Neural cell (in vitro differentiated cells): ENCODE data around the gene SHISA9. TPM values are rescaled to one million over a fixed set of nuclear protein-coding genes. Genes with fewer than 3 reads are reported as not detected.

Experiments used
- H2AFZ ChIP-seq: fragments of 200-600, 300-800 bp; sonication (generic), shearing (Covaris generic); 2 replicates; pipeline ENCODE4 v1.6.0; 2014; ENCODE audit warnings: low read depth, mild to moderate bottlenecking, antibody characterized with exemption, low read length, moderate library complexity
- H3F3A ChIP-seq: fragments of 200-600 bp; shearing (Covaris generic); 2 replicates; pipeline ENCODE4 v1.6.1; 2016; ENCODE audit warnings: mild to moderate bottlenecking, moderate library complexity, mixed read lengths, antibody characterized with exemption, low read length; ENCODE audit not compliant: insufficient read depth, poor library complexity, severe bottlenecking
- H3K27ac ChIP-seq: fragments of 200-600, 300-800 bp; sonication (generic), shearing (Covaris generic); 2 replicates; pipeline ENCODE4 v1.5.1; 2014; ENCODE audit warnings: mild to moderate bottlenecking, low read length, moderate library complexity
- H3K27me3 ChIP-seq: fragments of 300-800, 200-600 bp; sonication (generic), shearing (Covaris generic); 2 replicates; pipeline ENCODE4 v1.6.0; 2014; ENCODE audit warnings: mild to moderate bottlenecking, low read depth, low read length, moderate library complexity; ENCODE audit not compliant: insufficient read depth
- H3K36me3 ChIP-seq: fragments of 300-800, 200-600 bp; sonication (generic), shearing (Covaris generic); 2 replicates; pipeline ENCODE4 v1.5.1; 2014; ENCODE audit warnings: mild to moderate bottlenecking, antibody characterized with exemption, low read length, moderate library complexity; ENCODE audit not compliant: insufficient read depth
- H3K4me2 ChIP-seq: fragments of 300-800, 200-600 bp; sonication (generic), shearing (Covaris generic); 2 replicates; pipeline ENCODE4 v1.6.0; 2014; ENCODE audit warnings: mild to moderate bottlenecking, low read length
- H3K4me3 ChIP-seq: fragments of 300-800, 200-600 bp; sonication (generic), shearing (Covaris generic); 2 replicates; pipeline ENCODE4 v1.5.1; 2014; ENCODE audit warnings: mild to moderate bottlenecking, low read length, moderate library complexity
- H3K79me2 ChIP-seq: fragments of 200-600 bp; shearing (Covaris generic); replicated peaks from 2 replicates; pipeline ENCODE4 v1.6.0; 2014; ENCODE audit warnings: mild to moderate bottlenecking, low read length, moderate library complexity; ENCODE audit not compliant: insufficient read depth
- H3K9ac ChIP-seq: fragments of 300-800, 200-600 bp; sonication (generic), shearing (Covaris generic); 2 replicates; pipeline ENCODE4 v1.6.1; 2016; ENCODE audit warnings: mild to moderate bottlenecking, low read length, mixed read lengths
- H3K9me2 ChIP-seq: fragments of 200-600 bp; shearing (Covaris generic); 2 replicates; pipeline ENCODE4 v1.6.1; 2016; ENCODE audit warnings: mild to moderate bottlenecking, low read length, mixed read lengths; ENCODE audit not compliant: insufficient read depth
- H3K9me3 ChIP-seq: fragments of 200-600, 300-800 bp; sonication (generic), shearing (Covaris generic); 2 replicates; pipeline ENCODE4 v1.6.1; 2016; ENCODE audit warnings: mild to moderate bottlenecking, mixed run types, low read length, moderate library complexity, mixed read lengths
- H4K20me1 ChIP-seq: fragments of 200-600 bp; shearing (Covaris generic); 2 replicates; pipeline ENCODE4 v1.6.1; 2016; ENCODE audit warnings: mild to moderate bottlenecking, mixed run types; ENCODE audit not compliant: insufficient read depth
- CTCF ChIP-seq: fragments of 450-650 bp; IDR thresholded peaks from 2 replicates; pipeline ENCODE4 v1.5.1; 2014; ENCODE audit warnings: antibody characterized with exemption, mild to moderate bottlenecking, moderate library complexity; ENCODE audit not compliant: poor library complexity, severe bottlenecking
- EP300 ChIP-seq: fragments of 450-650 bp; conservative IDR thresholded peaks from 2 replicates; pipeline ENCODE4 v1.6.1; 2014; ENCODE audit warnings: antibody characterized with exemption, mild to moderate bottlenecking, moderate library complexity; ENCODE audit not compliant: poor library complexity, severe bottlenecking
- EZH2 ChIP-seq: fragments of 200-600, 300-800 bp; shearing (Covaris generic), sonication (generic); IDR thresholded peaks from 2 replicates; pipeline ENCODE4 v1.6.1; 2014; ENCODE audit warnings: antibody characterized with exemption, low read length, borderline replicate concordance, mild to moderate bottlenecking; ENCODE audit not compliant: insufficient read depth, poor library complexity, severe bottlenecking
- MXI1 ChIP-seq: fragments of 450-650 bp; conservative IDR thresholded peaks from 2 replicates; pipeline ENCODE4 v1.6.1; 2014; ENCODE audit warnings: antibody characterized with exemption, mild to moderate bottlenecking; ENCODE audit not compliant: poor library complexity, severe bottlenecking
- POLR2AphosphoS5 ChIP-seq: IDR thresholded peaks from 2 replicates; pipeline ENCODE4 v1.6.1; 2012
- RAD21 ChIP-seq: fragments of 450-650 bp; conservative IDR thresholded peaks from 2 replicates; pipeline ENCODE4 v1.6.1; 2014; ENCODE audit warnings: antibody characterized with exemption, mild to moderate bottlenecking, moderate library complexity
- REST ChIP-seq: IDR thresholded peaks from 2 replicates; pipeline ENCODE4 v1.6.1; 2012; ENCODE audit warnings: borderline replicate concordance
- SMC3 ChIP-seq: fragments of 450-650 bp; conservative IDR thresholded peaks from 2 replicates; pipeline ENCODE4 v1.6.1; 2014; ENCODE audit warnings: antibody characterized with exemption, mild to moderate bottlenecking, moderate library complexity; ENCODE audit not compliant: poor library complexity
- TAF1 ChIP-seq: IDR thresholded peaks from 2 replicates; pipeline ENCODE4 v1.6.1; 2012; ENCODE audit warnings: low read depth
- polyA plus RNA-seq: library from polyadenylated mRNA; depleted of rRNA; stranded (reverse); fragments of >200 nt; gene quantifications from 2 replicates; pipeline ENCODE4 v1.2.3, GENCODE V29; 2014

SHISA9 gene
- polyA plus RNA-seq, 1 donor from 2014 or later = 2.0 TPM

GRCh38 chr16:12876778-12877177, 24.6 kb upstream of the SHISA9 start:
- H2AFZ ChIP-seq = no peak overlapping the region
- H3K9ac ChIP-seq = no peak overlapping the region
- H3K79me2 ChIP-seq = no peaks in the 10 kb centered on the region
- H3K27me3 ChIP-seq = no peaks in the 10 kb centered on the region
- H3K4me2 ChIP-seq = no peak overlapping the region
- no peak overlapping the region for H3K27ac ChIP-seq
- TF ChIP-seq EZH2 (no peak), CTCF (no peak), RAD21 (no peak), REST (no peak), TAF1 (no peak), SMC3 (no peak), POLR2AphosphoS5 (no peak)
- H3F3A ChIP-seq = no peaks in the 10 kb centered on the region
- H3K9me2 ChIP-seq = no peaks in the 10 kb centered on the region
- H4K20me1 ChIP-seq = no peaks in the 10 kb centered on the region
- no peaks in the 10 kb centered on the region for H3K36me3 ChIP-seq
- H3K4me3 ChIP-seq = no peak overlapping the region
- no peaks in the 10 kb centered on the region for H3K9me3 ChIP-seq

- Histone ChIP-seq H3K4me3 (no peak overlapping the region), H3K9me2 (no peaks in the 10 kb centered on the region), H3K9me3 (no peaks in the 10 kb centered on the region), H3F3A (no peaks in the 10 kb centered on the region), H3K79me2 (no peaks in the 10 kb centered on the region), H3K9ac (no peak overlapping the region), H4K20me1 (no peaks in the 10 kb centered on the region), H3K4me2 (no peak overlapping the region), H2AFZ (no peak overlapping the region), H3K27me3 (no peaks in the 10 kb centered on the region), H3K36me3 (no peaks in the 10 kb centered on the region), H3K27ac (no peak overlapping the region)
- TF ChIP-seq EZH2 (no peak), MXI1 (no peak)
Observed at GRCh38 chr16:12878973-12879372, 22.4 kb upstream of the SHISA9 start.

GRCh38 chr16:12879812-12880211, 21.6 kb upstream of the SHISA9 start:
- H3K36me3 ChIP-seq = no peaks in the 10 kb centered on the region
- no peaks in the 10 kb centered on the region for H4K20me1 ChIP-seq
- no peaks in the 10 kb centered on the region for H3F3A ChIP-seq
- TF ChIP-seq CTCF = no peak
- TF ChIP-seq EZH2 = no peak
- TF ChIP-seq MXI1 = no peak
- TF ChIP-seq EP300 = no peak
- no peak for TF ChIP-seq RAD21
- TF ChIP-seq REST = no peak
- TF ChIP-seq TAF1 = no peak
- TF ChIP-seq POLR2AphosphoS5 = no peak
- no peak for TF ChIP-seq SMC3
- H3K4me2 ChIP-seq = no peak overlapping the region
- H3K27ac ChIP-seq = no peak overlapping the region
- no peaks in the 10 kb centered on the region for H3K27me3 ChIP-seq
- H3K4me3 ChIP-seq = no peak overlapping the region
- no peaks in the 10 kb centered on the region for H3K9me2 ChIP-seq
- no peaks in the 10 kb centered on the region for H3K79me2 ChIP-seq
- no peak overlapping the region for H2AFZ ChIP-seq
- H3K9ac ChIP-seq = no peak overlapping the region
- H3K9me3 ChIP-seq = no peaks in the 10 kb centered on the region
